Effector memory CD4-positive, alpha-beta T cell (primary cell): ENCODE results near the gene RNF126.
"Not testable (repeated sequence)": the region's sequence is repeated elsewhere in the genome, so short reads cannot be mapped to it uniquely, and the experiment has no call there.

Experiments
- DNase-seq, 3 donors: peaks; one replicate each; pipeline ENCODE4 v3.0.0-alpha.2; 2020
- H3K27ac ChIP-seq: 2 replicates; pipeline ENCODE4 v1.7.0; 2013; ENCODE audit warnings: mild to moderate bottlenecking, low read length, moderate library complexity; ENCODE audit not compliant: insufficient read depth, poor library complexity, severe bottlenecking
- H3K27me3 ChIP-seq: replicated peaks from 2 replicates; pipeline ENCODE4 v1.7.0; 2013; ENCODE audit warnings: mild to moderate bottlenecking, low read length; ENCODE audit not compliant: insufficient read depth, control insufficient read depth, poor library complexity, severe bottlenecking
- H3K36me3 ChIP-seq: 2 replicates; pipeline ENCODE4 v1.7.0; 2013; ENCODE audit warnings: mild to moderate bottlenecking, low read length, moderate library complexity; ENCODE audit not compliant: control insufficient read depth, insufficient read depth
- H3K4me1 ChIP-seq: 2 replicates; pipeline ENCODE4 v1.7.0; 2013; ENCODE audit warnings: low read length, mild to moderate bottlenecking; ENCODE audit not compliant: control insufficient read depth, insufficient read depth, poor library complexity, severe bottlenecking
- H3K4me3 ChIP-seq: 2 replicates; pipeline ENCODE4 v1.7.0; 2013; ENCODE audit warnings: low read length, low read depth, mild to moderate bottlenecking; ENCODE audit not compliant: insufficient read depth, poor library complexity, severe bottlenecking
- H3K9me3 ChIP-seq: 2 replicates; pipeline ENCODE4 v1.7.0; 2013; ENCODE audit warnings: mild to moderate bottlenecking, low read length, moderate library complexity; ENCODE audit not compliant: control insufficient read depth

Gene RNF126

GRCh38 chr19:610801-611480 is 52.1 kb downstream of the RNF126 start:
- no peaks in the 10 kb centered on the region for H3K36me3 ChIP-seq
- no peaks in the 10 kb centered on the region for H3K27me3 ChIP-seq
- peaks cover 25% of the 10 kb centered on the region for H3K4me1 ChIP-seq
- H3K27ac ChIP-seq: peak overlapping the region; percentile 69
- no peaks in the 10 kb centered on the region for H3K9me3 ChIP-seq
- H3K4me3 ChIP-seq: peak overlapping the region; percentile 56
- DNase-seq: peak; percentile 34 to 58 (median 50)

DNA sequence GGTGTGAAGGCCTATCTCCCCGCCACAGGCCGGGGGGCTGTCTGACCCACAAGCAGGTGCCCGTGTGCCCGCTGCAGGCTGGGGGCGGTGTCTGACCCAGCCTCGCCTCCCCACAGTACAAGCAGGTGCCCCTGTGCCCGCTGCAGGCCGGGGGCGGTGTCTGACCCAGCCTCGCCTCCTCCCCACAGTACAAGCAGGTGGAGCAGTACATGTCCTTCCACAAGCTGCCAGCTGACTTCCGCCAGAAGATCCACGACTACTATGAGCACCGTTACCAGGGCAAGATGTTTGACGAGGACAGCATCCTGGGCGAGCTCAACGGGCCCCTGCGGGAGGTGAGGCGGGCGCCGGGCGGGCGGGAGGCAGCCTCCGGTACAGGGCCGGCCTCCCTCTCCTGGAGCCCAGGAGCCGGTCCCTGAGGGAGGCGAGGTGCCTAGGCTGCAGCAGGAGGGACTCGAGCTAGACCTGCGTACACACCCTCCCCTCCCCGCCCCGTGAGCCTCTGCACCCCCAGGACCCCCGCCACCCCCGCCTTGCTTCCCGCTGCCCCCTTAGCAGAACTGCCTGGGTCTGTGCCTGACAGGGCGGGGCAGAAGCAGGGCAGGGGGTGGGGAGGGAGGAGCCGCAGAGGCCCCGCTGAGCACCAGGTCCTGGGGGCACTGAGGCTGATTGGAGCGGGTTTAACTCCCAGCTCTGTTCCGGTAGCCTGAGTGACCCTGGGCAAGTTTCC is 52.8 kb downstream of the RNF126 start:
- Histone ChIP-seq H3K4me1 (peaks cover 25% of the 10 kb centered on the region), H3K27me3 (no peaks in the 10 kb centered on the region), H3K9me3 (no peaks in the 10 kb centered on the region), H3K36me3 (no peaks in the 10 kb centered on the region), H3K4me3 (peak overlapping the region; percentile 56), H3K27ac (peak overlapping the region; percentile 69)
- peak in 2 of 3 donors; percentile 7 to 30 for DNase-seq

GRCh38 chr19:609004-609346 is 54.0 kb downstream of the RNF126 start:
- H3K27ac ChIP-seq: no peak overlapping the region
- no peaks in the 10 kb centered on the region for H3K36me3 ChIP-seq
- H3K9me3 ChIP-seq: no peaks in the 10 kb centered on the region
- DNase-seq: no peak
- no peaks in the 10 kb centered on the region for H3K27me3 ChIP-seq
- peaks cover 25% of the 10 kb centered on the region for H3K4me1 ChIP-seq
- H3K4me3 ChIP-seq: no peak overlapping the region

- no peaks in the 10 kb centered on the region for H3K9me3 ChIP-seq
- H3K4me1 ChIP-seq: peaks cover 25% of the 10 kb centered on the region
- no peak for DNase-seq
- no peaks in the 10 kb centered on the region for H3K36me3 ChIP-seq
- no peak overlapping the region for H3K27ac ChIP-seq
- no peaks in the 10 kb centered on the region for H3K27me3 ChIP-seq
- H3K4me3 ChIP-seq: no peak overlapping the region
Observed at GRCh38 chr19:608155-609003, 54.6 kb downstream of the RNF126 start.

DNA sequence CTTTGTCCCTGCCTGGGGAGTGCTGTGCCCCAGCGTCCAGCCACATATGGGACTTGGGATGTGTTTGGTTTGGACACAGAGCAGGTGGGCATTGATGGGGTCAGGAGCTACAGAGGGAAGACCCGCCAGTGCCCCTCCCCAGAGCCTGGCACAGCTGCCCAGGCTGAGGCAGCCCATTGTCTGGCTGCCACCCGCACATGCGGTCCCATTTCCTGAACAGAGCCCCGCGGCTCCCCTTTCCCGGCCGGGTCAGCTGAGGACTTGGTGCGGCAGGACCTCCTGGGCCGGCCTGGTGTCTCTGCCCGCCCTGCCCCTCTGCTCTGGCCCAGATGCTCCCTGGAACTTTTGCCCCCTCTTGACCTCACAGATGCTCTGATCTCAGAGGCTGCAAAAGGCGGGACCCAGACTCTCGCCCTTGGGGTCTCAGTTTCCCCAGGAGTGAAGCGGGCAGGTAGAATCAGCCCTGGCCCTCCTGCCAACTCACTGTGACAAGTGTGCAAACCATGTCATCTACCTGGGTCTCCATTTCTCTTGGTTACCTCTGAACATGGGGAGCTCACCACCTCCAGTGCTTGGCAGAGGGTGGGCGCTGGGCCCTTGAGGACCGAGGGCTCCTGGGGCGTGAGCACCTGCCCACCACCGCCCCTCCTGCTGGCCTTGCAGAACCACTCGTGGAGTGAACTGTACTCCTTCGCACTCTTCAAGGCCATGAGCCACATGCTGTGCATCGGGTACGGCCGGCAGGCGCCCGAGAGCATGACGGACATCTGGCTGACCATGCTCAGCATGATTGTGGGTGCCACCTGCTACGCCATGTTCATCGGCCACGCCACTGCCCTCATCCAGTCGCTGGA is 55.5 kb downstream of the RNF126 start:
- Histone ChIP-seq H3K36me3 (no peaks in the 10 kb centered on the region), H3K9me3 (no peaks in the 10 kb centered on the region), H3K4me1 (peaks cover 25% of the 10 kb centered on the region), H3K27ac (no peak overlapping the region), H3K27me3 (no peaks in the 10 kb centered on the region), H3K4me3 (no peak overlapping the region)
- DNase-seq: no peak

- not testable (repeated sequence) for H3K27ac ChIP-seq, DNase-seq, H3K27me3 ChIP-seq, H3K9me3 ChIP-seq, H3K4me3 ChIP-seq, H3K36me3 ChIP-seq
- H3K4me1 ChIP-seq: peaks cover 12% of the 10 kb centered on the region
Observed at GRCh38 chr19:605061-605971, 57.7 kb downstream of the RNF126 start.

GRCh38 chr19:604355-604754 is 58.7 kb downstream of the RNF126 start:
- H3K27me3 ChIP-seq: no peaks in the 10 kb centered on the region

GRCh38 chr19:603779-604178 is 59.2 kb downstream of the RNF126 start:
- not testable (repeated sequence) for H3K4me1 ChIP-seq, H3K4me3 ChIP-seq, H3K36me3 ChIP-seq, H3K9me3 ChIP-seq, H3K27ac ChIP-seq, H3K27me3 ChIP-seq, DNase-seq

More at GRCh38 chr19:604355-604754, 58.7 kb downstream of the RNF126 start:
- Histone ChIP-seq H3K27ac (no peak overlapping the region), H3K36me3 (no peaks in the 10 kb centered on the region), H3K9me3 (no peaks in the 10 kb centered on the region), H3K4me1 (peaks cover 4% of the 10 kb centered on the region), H3K4me3 (no peak overlapping the region)
- peak; percentile 13 to 36 (median 32) for DNase-seq

DNA sequence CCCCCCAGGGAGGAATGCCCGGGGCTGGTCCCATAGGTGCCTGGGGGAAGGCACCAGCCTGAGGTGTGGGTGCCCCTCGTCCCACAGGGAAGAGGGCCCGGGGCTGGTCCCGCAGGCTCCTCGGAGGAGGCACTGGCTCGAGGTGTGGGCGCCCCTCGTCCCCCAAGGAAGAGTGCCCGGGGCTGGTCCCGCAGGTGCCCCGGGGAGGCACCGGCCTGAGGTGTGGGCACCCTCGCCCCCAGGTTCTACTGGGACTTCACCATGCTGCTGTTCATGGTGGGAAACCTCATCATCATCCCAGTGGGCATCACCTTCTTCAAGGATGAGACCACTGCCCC is 59.7 kb downstream of the RNF126 start:
- H3K4me3 ChIP-seq, H3K9me3 ChIP-seq, DNase-seq, H3K27me3 ChIP-seq, H3K27ac ChIP-seq, H3K4me1 ChIP-seq, H3K36me3 ChIP-seq: not testable (repeated sequence)
